Measurements from ENCODE around the gene AKAP9. TPM values are rescaled to one million over a fixed set of nuclear protein-coding genes. Genes with fewer than 3 reads are reported as not detected.

Gene AKAP9
- total and polyA plus RNA-seq, 4 donors, result 14.6 to 97.7 (median 57.0) TPM

DNA sequence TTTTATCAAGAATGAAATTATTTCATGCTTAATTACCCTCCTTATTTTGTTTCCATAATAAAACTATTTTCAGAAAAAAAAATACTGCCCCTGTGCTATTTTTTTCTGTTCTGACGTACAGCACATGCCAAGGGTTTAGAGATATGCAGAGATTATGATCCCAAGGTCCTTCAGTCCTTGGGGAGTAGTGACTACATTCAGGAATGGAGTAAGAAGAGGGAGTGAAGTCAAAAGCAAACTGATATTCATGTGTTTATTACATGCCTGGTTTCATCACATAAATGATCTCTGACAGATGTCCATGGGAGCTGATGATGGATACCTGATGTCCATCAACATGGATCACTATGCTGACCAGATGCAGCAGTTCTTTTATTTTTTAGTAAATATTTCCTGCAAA lies 17.2 kb downstream of the AKAP9 start:
- Histone ChIP-seq H3K9ac (ENCODE audit: low read depth in 1 of 2, low read length in 2 of 2) (no peak overlapping the region), H3K9me3 (ENCODE audit: control insufficient read depth in 4 of 4, low read length in 3 of 4) (no peaks in the 10 kb centered on the region), H3K4me3 (ENCODE audit: low read depth in 1 of 3, low read length in 3 of 3) (no peak overlapping the region), H3K27me3 (ENCODE audit: control insufficient read depth in 4 of 4, insufficient read depth in 4 of 4, low read length in 3 of 4) (no peaks in the 10 kb centered on the region), H3K4me1 (ENCODE audit: control insufficient read depth in 4 of 4, insufficient read depth in 4 of 4, low read length in 3 of 4) (peaks cover 0 to 12% (median 4%) of the 10 kb centered on the region in 4 donors), H3K36me3 (ENCODE audit: control insufficient read depth in 4 of 4, insufficient read depth in 3 of 4, low read depth in 1 of 4, low read length in 3 of 4) (no peaks in the 10 kb centered on the region), H3K27ac (ENCODE audit: low read depth in 1 of 2, low read length in 2 of 2) (no peak overlapping the region)
- DNase-seq (ENCODE audit: low spot score), result no peak
- TF ChIP-seq, protein P1, sequence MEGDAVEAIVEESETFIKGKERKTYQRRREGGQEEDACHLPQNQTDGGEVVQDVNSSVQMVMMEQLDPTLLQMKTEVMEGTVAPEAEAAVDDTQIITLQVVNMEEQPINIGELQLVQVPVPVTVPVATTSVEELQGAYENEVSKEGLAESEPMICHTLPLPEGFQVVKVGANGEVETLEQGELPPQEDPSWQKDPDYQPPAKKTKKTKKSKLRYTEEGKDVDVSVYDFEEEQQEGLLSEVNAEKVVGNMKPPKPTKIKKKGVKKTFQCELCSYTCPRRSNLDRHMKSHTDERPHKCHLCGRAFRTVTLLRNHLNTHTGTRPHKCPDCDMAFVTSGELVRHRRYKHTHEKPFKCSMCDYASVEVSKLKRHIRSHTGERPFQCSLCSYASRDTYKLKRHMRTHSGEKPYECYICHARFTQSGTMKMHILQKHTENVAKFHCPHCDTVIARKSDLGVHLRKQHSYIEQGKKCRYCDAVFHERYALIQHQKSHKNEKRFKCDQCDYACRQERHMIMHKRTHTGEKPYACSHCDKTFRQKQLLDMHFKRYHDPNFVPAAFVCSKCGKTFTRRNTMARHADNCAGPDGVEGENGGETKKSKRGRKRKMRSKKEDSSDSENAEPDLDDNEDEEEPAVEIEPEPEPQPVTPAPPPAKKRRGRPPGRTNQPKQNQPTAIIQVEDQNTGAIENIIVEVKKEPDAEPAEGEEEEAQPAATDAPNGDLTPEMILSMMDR (IDR thresholded peaks at IDR 0.05; ENCODE audit: low read depth, low read length, missing input control), result no peak
- TF ChIP-seq SP1 (IDR thresholded peaks at IDR 0.05) (no peak), GABPA (IDR thresholded peaks at IDR 0.05 in 1 of 2, conservative IDR thresholded peaks at IDR 0.05 in 1 of 2) (no peak), RXRA (IDR thresholded peaks at IDR 0.05) (no peak), JUND (IDR thresholded peaks at IDR 0.05) (no peak), HNF4A (conservative IDR thresholded peaks at IDR 0.05) (no peak), NR2F2 (IDR thresholded peaks at IDR 0.05) (no peak), YY1 (IDR thresholded peaks at IDR 0.05) (no peak), HNF4G (IDR thresholded peaks at IDR 0.05) (no peak), TAF1 (conservative IDR thresholded peaks at IDR 0.05) (no peak), RAD21 (IDR thresholded peaks at IDR 0.05) (no peak), EGR1 (IDR thresholded peaks at IDR 0.05; ENCODE audit: low read depth in 2 of 2) (no peak), FOXA2 (IDR thresholded peaks at IDR 0.05) (no peak)
- TF ChIP-seq, protein P2, sequence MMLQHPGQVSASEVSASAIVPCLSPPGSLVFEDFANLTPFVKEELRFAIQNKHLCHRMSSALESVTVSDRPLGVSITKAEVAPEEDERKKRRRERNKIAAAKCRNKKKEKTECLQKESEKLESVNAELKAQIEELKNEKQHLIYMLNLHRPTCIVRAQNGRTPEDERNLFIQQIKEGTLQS (IDR thresholded peaks at IDR 0.05), result no peak
- TF ChIP-seq, protein P3, sequence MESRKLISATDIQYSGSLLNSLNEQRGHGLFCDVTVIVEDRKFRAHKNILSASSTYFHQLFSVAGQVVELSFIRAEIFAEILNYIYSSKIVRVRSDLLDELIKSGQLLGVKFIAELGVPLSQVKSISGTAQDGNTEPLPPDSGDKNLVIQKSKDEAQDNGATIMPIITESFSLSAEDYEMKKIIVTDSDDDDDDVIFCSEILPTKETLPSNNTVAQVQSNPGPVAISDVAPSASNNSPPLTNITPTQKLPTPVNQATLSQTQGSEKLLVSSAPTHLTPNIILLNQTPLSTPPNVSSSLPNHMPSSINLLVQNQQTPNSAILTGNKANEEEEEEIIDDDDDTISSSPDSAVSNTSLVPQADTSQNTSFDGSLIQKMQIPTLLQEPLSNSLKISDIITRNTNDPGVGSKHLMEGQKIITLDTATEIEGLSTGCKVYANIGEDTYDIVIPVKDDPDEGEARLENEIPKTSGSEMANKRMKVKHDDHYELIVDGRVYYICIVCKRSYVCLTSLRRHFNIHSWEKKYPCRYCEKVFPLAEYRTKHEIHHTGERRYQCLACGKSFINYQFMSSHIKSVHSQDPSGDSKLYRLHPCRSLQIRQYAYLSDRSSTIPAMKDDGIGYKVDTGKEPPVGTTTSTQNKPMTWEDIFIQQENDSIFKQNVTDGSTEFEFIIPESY (IDR thresholded peaks at IDR 0.05), result no peak
- TF ChIP-seq, protein P4, sequence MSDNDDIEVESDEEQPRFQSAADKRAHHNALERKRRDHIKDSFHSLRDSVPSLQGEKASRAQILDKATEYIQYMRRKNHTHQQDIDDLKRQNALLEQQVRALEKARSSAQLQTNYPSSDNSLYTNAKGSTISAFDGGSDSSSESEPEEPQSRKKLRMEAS (IDR thresholded peaks at IDR 0.05), result no peak
- WGBS, result 82% methylated on average over 1 of the region's 1 CpG

DNA sequence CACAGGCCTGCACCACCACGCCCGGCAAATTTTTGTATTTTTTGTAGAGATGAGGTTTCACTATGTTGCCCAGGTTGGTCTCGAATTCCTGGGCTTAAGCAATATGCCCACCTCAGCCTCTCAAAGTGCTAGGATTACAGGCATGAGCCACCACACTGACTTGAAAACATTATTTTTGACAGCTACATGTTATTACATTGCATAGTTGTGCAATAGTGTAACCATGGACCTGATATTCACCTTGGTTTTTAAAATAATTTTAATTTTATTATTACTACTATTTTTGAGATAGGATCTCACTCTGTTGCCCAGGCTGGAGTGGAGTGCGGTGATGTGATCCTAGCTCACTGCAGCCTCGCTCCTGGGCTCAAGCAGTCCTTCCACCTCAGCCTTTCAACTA lies 18.4 kb downstream of the AKAP9 start:
- no peaks in the 10 kb centered on the region for H3K9me3 ChIP-seq (ENCODE audit: control insufficient read depth in 4 of 4, low read length in 3 of 4)
- no peaks in the 10 kb centered on the region for H3K36me3 ChIP-seq (ENCODE audit: control insufficient read depth in 4 of 4, insufficient read depth in 3 of 4, low read depth in 1 of 4, low read length in 3 of 4)
- H3K27ac ChIP-seq (ENCODE audit: low read depth in 1 of 2, low read length in 2 of 2), result no peak overlapping the region
- H3K27me3 ChIP-seq (ENCODE audit: control insufficient read depth in 4 of 4, insufficient read depth in 4 of 4, low read length in 3 of 4), result no peaks in the 10 kb centered on the region
- peaks cover 0 to 6% (median 1%) of the 10 kb centered on the region in 4 donors for H3K4me1 ChIP-seq (ENCODE audit: control insufficient read depth in 4 of 4, insufficient read depth in 4 of 4, low read length in 3 of 4)
- H3K9ac ChIP-seq (ENCODE audit: low read depth in 1 of 2, low read length in 2 of 2), result no peak overlapping the region
- 94% methylated on average over 5 of the region's 5 CpGs for WGBS
- DNase-seq (ENCODE audit: low spot score), result no peak
- TF ChIP-seq JUND (IDR thresholded peaks at IDR 0.05) (no peak), FOXA1 (IDR thresholded peaks at IDR 0.05) (no peak), NR2F2 (IDR thresholded peaks at IDR 0.05) (no peak)
- no peak overlapping the region for H3K4me3 ChIP-seq (ENCODE audit: low read depth in 1 of 3, low read length in 3 of 3)
